ENCODE measurements around the gene PNRC1. TPM values are rescaled to one million over a fixed set of nuclear protein-coding genes. Genes with fewer than 3 reads are reported as not detected.

Gene PNRC1
- total and polyA plus RNA-seq, 2 of the 4 experiments (the other 2 are of a cell fraction), result 6.5 to 8.1 TPM

DNA sequence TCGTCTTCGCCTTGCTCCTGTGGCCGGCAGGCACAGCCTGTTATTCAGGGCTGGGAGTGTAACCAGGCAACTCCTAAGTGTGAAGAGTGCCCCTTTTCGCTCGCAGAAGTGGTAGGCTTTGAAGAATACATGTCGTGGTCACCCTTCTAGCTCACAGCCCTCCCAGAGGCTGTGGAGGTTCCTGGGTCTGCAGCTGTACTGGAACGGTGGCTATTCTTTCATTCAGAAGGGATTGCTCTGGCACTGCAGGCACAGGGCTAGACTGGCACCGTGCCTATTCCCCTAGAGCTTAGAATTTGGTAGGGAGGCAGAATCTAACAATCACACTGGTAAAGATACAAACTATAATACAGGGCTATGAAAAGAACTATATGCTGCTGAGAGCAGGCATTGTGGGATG, 38.4 kb downstream of the PNRC1 start:
- H3K9me1 ChIP-seq (ENCODE audit: insufficient read depth, low read length), result no peaks in the 10 kb centered on the region
- CTCF ChIA-PET, result no interaction called here
- WGBS, 2 experiments (ENCODE audit: extremely low coverage in 2 of 2, insufficient read length in 1 of 2), result no CpG with 5 or more reads among the region's 8 CpGs
- no TSS peak for BruUV-seq (replicated peaks)
- ATAC-seq (ENCODE audit: low read depth) (no peak), DNase-seq (no peak)
- H4K8ac ChIP-seq (ENCODE audit: low read depth in 2 of 2, low read length in 2 of 2), result no peak overlapping the region
- no peak overlapping the region for H3K4ac ChIP-seq (ENCODE audit: low read depth, low read length)
- H3K36me3 ChIP-seq (ENCODE audit: control insufficient read depth, insufficient read depth, low read length), result no peaks in the 10 kb centered on the region
- no peak overlapping the region for H3K4me2 ChIP-seq (ENCODE audit: low read depth, low read length)
- H2AK9ac ChIP-seq (replicated peaks; ENCODE audit: low read depth, low read length, poor library complexity), result no peak overlapping the region
- H2AFZ ChIP-seq (replicated peaks; ENCODE audit: low read length, poor library complexity), result no peak overlapping the region
- no peak overlapping the region for H4K91ac ChIP-seq (ENCODE audit: insufficient read depth, low read depth, low read length)
- H3K4me3 ChIP-seq (ENCODE audit: insufficient read depth, low read depth, low read length), result no peak overlapping the region
- H3K27me3 ChIP-seq (ENCODE audit: control insufficient read depth, insufficient read depth, low read length), result peaks cover 11% of the 10 kb centered on the region
- dilution Hi-C loops (cut with HindIII; ENCODE audit: low sequenced_read_pairs, unreplicated experiment), result no loop called here
- H2BK15ac ChIP-seq (ENCODE audit: low read depth, low read length), result no peak overlapping the region
- H3K18ac ChIP-seq (ENCODE audit: low read depth, low read length), result no peak overlapping the region
- no peak overlapping the region for H2BK20ac ChIP-seq (ENCODE audit: low read depth, low read length)
- H3K9me3 ChIP-seq (ENCODE audit: control insufficient read depth, insufficient read depth, low read length), result no peaks in the 10 kb centered on the region
- H3K56ac ChIP-seq (ENCODE audit: extremely low read depth, insufficient read depth, low read length), result no peak overlapping the region
- H3K27ac ChIP-seq (ENCODE audit: insufficient read depth, low read length), result no peak overlapping the region
- H3K23ac ChIP-seq (ENCODE audit: low read depth, low read length), result no peak overlapping the region
- POLR2A ChIA-PET (ENCODE audit: unreplicated experiment), result no interaction called here
- H3K79me1 ChIP-seq (ENCODE audit: low read depth in 1 of 2, low read length in 2 of 2), result no peaks in the 10 kb centered on the region
- intact Hi-C loops (cut with micrococcal nuclease), result no loop called here
- H3K14ac ChIP-seq (replicated peaks; ENCODE audit: low read depth, low read length), result no peak overlapping the region
- H2BK120ac ChIP-seq (ENCODE audit: low read depth, low read length), result no peak overlapping the region
- in situ Hi-C loops (cut with MboI; ENCODE audit: low sequenced_read_pairs), result no loop called here
- no peak overlapping the region for H2AK5ac ChIP-seq (ENCODE audit: low read depth, low read length)
- H3K9ac ChIP-seq (ENCODE audit: low read depth, low read length), result no peak overlapping the region
- H2BK5ac ChIP-seq (ENCODE audit: low read depth, low read length, poor library complexity, severe bottlenecking), result no peak overlapping the region
- no peaks in the 10 kb centered on the region for H4K20me1 ChIP-seq (ENCODE audit: insufficient read depth, low read length)
- no peaks in the 10 kb centered on the region for H3K4me1 ChIP-seq (ENCODE audit: control insufficient read depth, insufficient read depth, low read length)
- TF ChIP-seq ELK1 (IDR thresholded peaks at IDR 0.05; ENCODE audit: borderline replicate concordance, low read depth, low read length) (no peak), MAZ (IDR thresholded peaks at IDR 0.05; ENCODE audit: borderline replicate concordance, low read depth, low read length) (no peak), RFX5 (IDR thresholded peaks at IDR 0.05; ENCODE audit: low read depth, low read length) (no peak), RAD21 (IDR thresholded peaks at IDR 0.05; ENCODE audit: low read length) (no peak), MAFK (IDR thresholded peaks at IDR 0.05; ENCODE audit: low read depth, low read length) (no peak), FOS (IDR thresholded peaks at IDR 0.05; ENCODE audit: low read depth, low read length) (no peak), NFE2L2 (IDR thresholded peaks at IDR 0.05; ENCODE audit: low read depth, low read length) (no peak), MXI1 (IDR thresholded peaks at IDR 0.05; ENCODE audit: borderline replicate concordance, low read depth, low read length) (no peak), SMC3 (IDR thresholded peaks at IDR 0.05; ENCODE audit: low read depth, low read length) (no peak), CTCF (conservative IDR thresholded peaks at IDR 0.05; ENCODE audit: low read depth, low read length) (no peak), RCOR1 (IDR thresholded peaks at IDR 0.05; ENCODE audit: insufficient replicate concordance, low read length) (no peak), CEBPB (IDR thresholded peaks at IDR 0.05; ENCODE audit: low read depth, low read length) (no peak)
- TF ChIP-seq, protein P1, sequence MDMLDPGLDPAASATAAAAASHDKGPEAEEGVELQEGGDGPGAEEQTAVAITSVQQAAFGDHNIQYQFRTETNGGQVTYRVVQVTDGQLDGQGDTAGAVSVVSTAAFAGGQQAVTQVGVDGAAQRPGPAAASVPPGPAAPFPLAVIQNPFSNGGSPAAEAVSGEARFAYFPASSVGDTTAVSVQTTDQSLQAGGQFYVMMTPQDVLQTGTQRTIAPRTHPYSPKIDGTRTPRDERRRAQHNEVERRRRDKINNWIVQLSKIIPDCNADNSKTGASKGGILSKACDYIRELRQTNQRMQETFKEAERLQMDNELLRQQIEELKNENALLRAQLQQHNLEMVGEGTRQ (IDR thresholded peaks at IDR 0.05; ENCODE audit: low read depth, low read length), result no peak
- no peak overlapping the region for H4K5ac ChIP-seq (ENCODE audit: low read depth, low read length)

Measured in IMR-90 (cell line).